ENCODE results near the gene ZDHHC8.

ZDHHC8 gene

GRCh38 chr22:20112623-20113511, 18.7 kb upstream of the ZDHHC8 start:
- in situ Hi-C loops (cut with MboI; ENCODE audit: low sequenced_read_pairs), result no loop called here

- in situ Hi-C loops (cut with MboI; ENCODE audit: low sequenced_read_pairs), result no loop called here
These were observed 17.9 kb upstream of the ZDHHC8 start for GRCh38 chr22:20113551-20114310.

GRCh38 chr22:20114506-20115475, 16.8 kb upstream of the ZDHHC8 start:
- in situ Hi-C loops (cut with MboI; ENCODE audit: low sequenced_read_pairs), result no loop called here

GRCh38 chr22:20115691-20116375, 15.8 kb upstream of the ZDHHC8 start, which contains the start of gene RANBP1:
TSS of gene RANBP1 (plus strand) at chr22:20116104. CDS start at chr22:20116185, 81 bp downstream.
- in situ Hi-C loops (cut with MboI; ENCODE audit: low sequenced_read_pairs), result no loop called here

GRCh38 chr22:20116376-20116950, 15.1 kb upstream of the ZDHHC8 start:
- in situ Hi-C loops (cut with MboI; ENCODE audit: low sequenced_read_pairs), result no loop called here

GRCh38 chr22:20116951-20117632, 14.5 kb upstream of the ZDHHC8 start, which contains the start of gene TRMT2A:
TSS of gene TRMT2A (minus strand) at chr22:20117226. CDS start at chr22:20116906, 320 bp downstream.
- in situ Hi-C loops (cut with MboI; ENCODE audit: low sequenced_read_pairs), result no loop called here

- in situ Hi-C loops (cut with MboI; ENCODE audit: low sequenced_read_pairs), result no loop called here
These were observed 13.8 kb upstream of the ZDHHC8 start for GRCh38 chr22:20117633-20118299.

- in situ Hi-C loops (cut with MboI; ENCODE audit: low sequenced_read_pairs), result no loop called here
These were observed 13.1 kb upstream of the ZDHHC8 start for GRCh38 chr22:20118300-20119020.

GRCh38 chr22:20121856-20122415, 9.7 kb upstream of the ZDHHC8 start:
- in situ Hi-C loops (cut with MboI; ENCODE audit: low sequenced_read_pairs), result no loop called here

GRCh38 chr22:20123366-20124082, 8.1 kb upstream of the ZDHHC8 start:
- in situ Hi-C loops (cut with MboI; ENCODE audit: low sequenced_read_pairs), result no loop called here

GRCh38 chr22:20124083-20124787, 7.4 kb upstream of the ZDHHC8 start:
- in situ Hi-C loops (cut with MboI; ENCODE audit: low sequenced_read_pairs), result no loop called here

- in situ Hi-C loops (cut with MboI; ENCODE audit: low sequenced_read_pairs), result no loop called here
These were observed 6.1 kb upstream of the ZDHHC8 start for GRCh38 chr22:20125201-20126174.

GRCh38 chr22:20126284-20127029, 5.1 kb upstream of the ZDHHC8 start:
- in situ Hi-C loops (cut with MboI; ENCODE audit: low sequenced_read_pairs), result no loop called here

GRCh38 chr22:20127318-20127868, 4.2 kb upstream of the ZDHHC8 start:
- in situ Hi-C loops (cut with MboI; ENCODE audit: low sequenced_read_pairs), result no loop called here

All from HL-60/S4 (cell line).